ENCODE results near the gene SH3RF3. TPM values are rescaled to one million over a fixed set of nuclear protein-coding genes. Genes with fewer than 3 reads are reported as not detected.

The SH3RF3 gene
- total RNA-seq, 1 experiment from 2014 or later = 4.9 TPM

- POLR2A ChIA-PET = no interaction called here
- no peaks in the 10 kb centered on the region for H3K9me3 ChIP-seq (ENCODE audit: control insufficient read depth, insufficient read depth, low read depth, low read length)
- in situ Hi-C loops (cut with HindIII; ENCODE audit: low pct_unique_long_range_greater_than_20kb, low sequenced_read_pairs) (no loop called here), intact Hi-C loops (cut with micrococcal nuclease; ENCODE audit: unreplicated experiment) (no loop called here)
- TF ChIP-seq TCF7L2 (IDR thresholded peaks at IDR 0.05; ENCODE audit: low read depth, low read length) (no peak), POLR2AphosphoS5 (IDR thresholded peaks at IDR 0.05; ENCODE audit: low read depth, low read length) (no peak), SIN3A (IDR thresholded peaks at IDR 0.05; ENCODE audit: borderline replicate concordance, insufficient read depth, low read depth, low read length) (no peak), REST (IDR thresholded peaks at IDR 0.05; ENCODE audit: insufficient read depth in 1 of 2, low read depth in 2 of 2, low read length in 1 of 2) (no peak), CTCF (IDR thresholded peaks at IDR 0.05) (no peak)
- H3K27me3 ChIP-seq (ENCODE audit: control insufficient read depth, insufficient read depth, low read length) = no peaks in the 10 kb centered on the region
- no TSS peak for BruUV-seq (replicated peaks)
- CTCF ChIA-PET = no interaction called here
- no peak overlapping the region for H3K27ac ChIP-seq (ENCODE audit: low read length)
- H3K4me3 ChIP-seq (ENCODE audit: low read depth in 2 of 2, low read length in 2 of 2) = no peak overlapping the region
- H3K36me3 ChIP-seq (ENCODE audit: control insufficient read depth, insufficient read depth, low read length) = no peaks in the 10 kb centered on the region
- ATAC-seq (no peak), DNase-seq (ENCODE audit: low read depth, low spot score) (no peak)
- H3K4me1 ChIP-seq (ENCODE audit: control insufficient read depth, insufficient read depth, low read length) = no peaks in the 10 kb centered on the region
Observed at GRCh38 chr2:109463236-109463635, 334.2 kb downstream of the SH3RF3 start.

- H3K9me3 ChIP-seq (ENCODE audit: control insufficient read depth, insufficient read depth, low read depth, low read length) = no peaks in the 10 kb centered on the region
- ATAC-seq (no peak), DNase-seq (ENCODE audit: low read depth, low spot score) (no peak)
- in situ Hi-C loops (cut with HindIII; ENCODE audit: low pct_unique_long_range_greater_than_20kb, low sequenced_read_pairs) (no loop called here), intact Hi-C loops (cut with micrococcal nuclease; ENCODE audit: unreplicated experiment) (no loop called here)
- H3K4me1 ChIP-seq (ENCODE audit: control insufficient read depth, insufficient read depth, low read length) = no peaks in the 10 kb centered on the region
- no TSS peak for BruUV-seq (replicated peaks)
- no peaks in the 10 kb centered on the region for H3K36me3 ChIP-seq (ENCODE audit: control insufficient read depth, insufficient read depth, low read length)
- H3K4me3 ChIP-seq (ENCODE audit: low read depth in 2 of 2, low read length in 2 of 2) = no peak overlapping the region
- H3K27ac ChIP-seq (ENCODE audit: low read length) = no peak overlapping the region
- POLR2A ChIA-PET = no interaction called here
- TF ChIP-seq SIN3A (IDR thresholded peaks at IDR 0.05; ENCODE audit: borderline replicate concordance, insufficient read depth, low read depth, low read length) = no peak
- no peak for TF ChIP-seq POLR2AphosphoS5 (IDR thresholded peaks at IDR 0.05; ENCODE audit: low read depth, low read length)
- TF ChIP-seq CTCF (IDR thresholded peaks at IDR 0.05) = no peak
- TF ChIP-seq REST (IDR thresholded peaks at IDR 0.05; ENCODE audit: insufficient read depth in 1 of 2, low read depth in 2 of 2, low read length in 1 of 2) = no peak
- CTCF ChIA-PET = no interaction called here
- no peaks in the 10 kb centered on the region for H3K27me3 ChIP-seq (ENCODE audit: control insufficient read depth, insufficient read depth, low read length)
Observed at GRCh38 chr2:109463891-109464290, 334.9 kb downstream of the SH3RF3 start.

Measured in Panc1 (cell line).